GM12801 (cell line): ENCODE results near the gene FOXJ1.

ENCODE experiments used
- TF ChIP-seq, protein P1 (sequence below): IDR thresholded peaks from one replicate; pipeline ENCODE4 v1.5.1; 2011; ENCODE audit warnings: control low read depth; ENCODE audit not compliant: insufficient read length; ENCODE audit errors: extremely low read depth

Gene FOXJ1

DNA sequence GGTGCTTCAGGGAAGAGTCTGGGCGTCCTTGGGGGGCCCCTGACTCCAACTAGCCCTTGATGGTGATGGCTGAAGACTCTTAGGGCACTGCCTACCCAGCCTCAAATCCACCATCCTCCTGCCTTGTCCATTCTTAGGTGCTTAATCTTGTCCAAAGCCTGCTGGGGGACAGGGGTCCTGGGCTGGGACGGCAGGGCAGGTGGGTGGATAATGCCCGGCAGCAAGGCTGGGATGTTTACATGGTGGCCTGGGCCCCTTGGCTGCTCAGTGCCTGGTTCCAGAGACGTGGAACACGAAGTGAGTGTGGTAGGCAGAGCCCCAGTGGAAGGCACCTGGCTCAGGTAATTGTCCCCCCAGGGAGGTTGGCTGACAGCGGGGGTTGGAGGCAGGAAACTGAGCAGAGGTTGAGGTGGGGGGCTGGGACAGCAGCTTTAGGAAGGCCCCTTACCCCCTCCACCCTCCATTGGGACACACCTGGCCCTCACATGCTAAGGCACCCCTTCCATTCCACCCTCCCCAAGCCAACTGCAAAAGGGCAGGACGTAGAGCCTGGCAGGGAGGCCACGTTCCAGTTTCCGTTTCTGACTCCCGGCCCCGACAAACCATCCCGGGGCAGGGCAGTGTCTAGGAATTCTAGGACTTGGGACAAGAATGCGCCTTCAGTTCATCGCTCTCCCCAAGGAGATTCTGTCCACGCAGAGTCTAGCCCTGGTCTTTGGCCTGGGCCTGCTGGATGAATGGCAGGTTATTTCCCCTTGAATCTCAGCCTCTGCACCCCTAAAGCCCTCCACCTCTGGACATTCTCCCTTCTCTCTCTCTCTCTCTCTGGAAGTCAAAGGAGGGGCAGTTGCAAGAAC lies 1.9 kb downstream of the FOXJ1 start:
- TF ChIP-seq, protein P1, sequence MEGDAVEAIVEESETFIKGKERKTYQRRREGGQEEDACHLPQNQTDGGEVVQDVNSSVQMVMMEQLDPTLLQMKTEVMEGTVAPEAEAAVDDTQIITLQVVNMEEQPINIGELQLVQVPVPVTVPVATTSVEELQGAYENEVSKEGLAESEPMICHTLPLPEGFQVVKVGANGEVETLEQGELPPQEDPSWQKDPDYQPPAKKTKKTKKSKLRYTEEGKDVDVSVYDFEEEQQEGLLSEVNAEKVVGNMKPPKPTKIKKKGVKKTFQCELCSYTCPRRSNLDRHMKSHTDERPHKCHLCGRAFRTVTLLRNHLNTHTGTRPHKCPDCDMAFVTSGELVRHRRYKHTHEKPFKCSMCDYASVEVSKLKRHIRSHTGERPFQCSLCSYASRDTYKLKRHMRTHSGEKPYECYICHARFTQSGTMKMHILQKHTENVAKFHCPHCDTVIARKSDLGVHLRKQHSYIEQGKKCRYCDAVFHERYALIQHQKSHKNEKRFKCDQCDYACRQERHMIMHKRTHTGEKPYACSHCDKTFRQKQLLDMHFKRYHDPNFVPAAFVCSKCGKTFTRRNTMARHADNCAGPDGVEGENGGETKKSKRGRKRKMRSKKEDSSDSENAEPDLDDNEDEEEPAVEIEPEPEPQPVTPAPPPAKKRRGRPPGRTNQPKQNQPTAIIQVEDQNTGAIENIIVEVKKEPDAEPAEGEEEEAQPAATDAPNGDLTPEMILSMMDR: no peak

DNA sequence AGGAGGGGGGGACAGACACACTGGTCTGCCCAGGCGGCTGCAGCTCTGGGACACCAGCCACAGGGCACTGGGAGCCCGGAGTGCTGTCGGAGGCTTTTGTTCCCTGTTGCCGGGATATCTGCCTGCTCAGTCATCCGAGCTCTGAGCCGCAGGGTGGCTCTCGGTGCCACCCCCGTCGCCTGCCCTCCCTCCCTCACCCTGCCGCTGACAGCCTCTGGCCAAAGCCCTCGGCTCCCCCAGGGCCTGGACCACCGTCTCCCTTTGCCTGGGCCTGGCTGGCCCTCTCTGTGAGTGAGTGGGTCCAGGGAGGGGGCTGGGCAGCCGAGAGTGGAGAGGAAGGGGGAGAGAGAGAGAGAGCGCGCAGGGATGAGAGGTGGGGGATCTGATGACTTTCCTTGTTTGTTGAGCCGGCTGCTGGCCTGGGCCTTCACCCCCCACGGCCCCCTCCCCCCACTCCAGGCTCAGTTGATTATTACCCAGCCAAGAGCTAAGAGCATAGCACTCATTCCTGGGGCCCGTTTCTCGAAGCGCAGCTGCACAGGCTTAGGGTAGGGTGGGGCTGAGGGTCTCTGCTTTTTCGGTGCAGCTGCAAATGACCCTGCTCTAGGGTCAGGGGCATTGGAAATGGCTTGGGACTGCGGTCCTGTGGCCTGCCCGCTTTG lies 2.7 kb downstream of the FOXJ1 start:
- TF ChIP-seq, protein P1: no peak

DNA sequence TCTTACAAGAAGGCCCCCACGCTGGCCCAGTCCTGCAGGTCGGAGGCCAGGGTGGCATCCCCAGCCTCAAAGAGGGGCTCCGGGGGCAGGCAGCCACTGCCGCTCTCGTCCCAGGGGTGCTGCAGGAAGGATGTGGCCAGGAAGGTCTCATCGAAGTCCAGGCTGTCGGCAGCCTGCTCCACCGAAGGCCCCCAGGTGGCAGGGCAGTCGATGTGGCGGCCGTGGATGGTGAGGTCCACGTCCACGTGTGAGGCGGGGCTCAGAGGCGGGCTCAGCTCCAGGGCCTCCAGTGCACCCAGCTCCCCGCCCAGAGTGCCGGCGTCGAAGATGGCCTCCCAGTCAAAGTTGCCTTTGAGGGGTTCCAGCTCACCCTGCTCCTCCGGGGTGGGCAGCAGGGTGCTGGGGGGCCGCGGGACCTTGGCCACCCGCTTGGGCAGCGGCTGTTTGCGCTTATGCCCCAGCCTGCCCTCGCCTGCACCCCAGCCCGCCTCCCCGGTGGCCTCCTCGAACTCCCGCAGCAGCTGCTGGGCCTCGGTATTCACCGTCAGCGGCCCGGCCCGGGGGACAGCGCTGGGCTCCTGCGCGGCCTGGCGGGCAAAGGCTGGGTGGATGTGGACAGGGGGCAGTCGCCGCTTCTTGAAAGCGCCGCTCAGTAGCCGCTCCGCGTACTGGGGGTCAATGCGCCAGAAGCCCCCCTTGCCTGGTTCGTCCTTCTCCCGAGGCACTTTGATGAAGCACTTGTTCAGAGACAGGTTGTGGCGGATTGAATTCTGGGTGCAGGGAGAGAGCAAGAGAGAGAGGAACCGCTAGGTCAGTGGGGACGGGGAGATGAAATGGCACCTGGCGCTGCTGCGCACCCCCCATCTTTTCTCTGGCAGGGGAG lies 3.5 kb downstream of the FOXJ1 start:
- TF ChIP-seq, protein P1: no peak

DNA sequence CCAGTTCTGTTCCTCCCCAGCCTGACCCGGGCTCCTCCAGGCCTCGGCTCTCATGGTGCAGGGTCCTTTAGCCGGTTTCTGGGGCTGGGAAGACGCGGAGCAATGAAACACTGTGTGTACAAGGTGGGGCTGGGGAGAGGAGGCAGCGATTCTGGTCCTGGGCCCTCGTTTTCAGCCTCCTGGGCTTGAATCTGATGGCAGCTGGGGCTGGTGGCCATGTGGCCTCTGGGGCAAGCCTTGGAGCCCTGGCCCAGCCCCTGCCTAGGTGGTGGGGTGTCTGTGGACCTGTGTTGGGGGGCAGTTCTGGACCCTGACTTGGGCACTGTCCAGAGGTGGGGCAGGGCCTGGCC lies 4.1 kb downstream of the FOXJ1 start:
- TF ChIP-seq, protein P1: no peak

DNA sequence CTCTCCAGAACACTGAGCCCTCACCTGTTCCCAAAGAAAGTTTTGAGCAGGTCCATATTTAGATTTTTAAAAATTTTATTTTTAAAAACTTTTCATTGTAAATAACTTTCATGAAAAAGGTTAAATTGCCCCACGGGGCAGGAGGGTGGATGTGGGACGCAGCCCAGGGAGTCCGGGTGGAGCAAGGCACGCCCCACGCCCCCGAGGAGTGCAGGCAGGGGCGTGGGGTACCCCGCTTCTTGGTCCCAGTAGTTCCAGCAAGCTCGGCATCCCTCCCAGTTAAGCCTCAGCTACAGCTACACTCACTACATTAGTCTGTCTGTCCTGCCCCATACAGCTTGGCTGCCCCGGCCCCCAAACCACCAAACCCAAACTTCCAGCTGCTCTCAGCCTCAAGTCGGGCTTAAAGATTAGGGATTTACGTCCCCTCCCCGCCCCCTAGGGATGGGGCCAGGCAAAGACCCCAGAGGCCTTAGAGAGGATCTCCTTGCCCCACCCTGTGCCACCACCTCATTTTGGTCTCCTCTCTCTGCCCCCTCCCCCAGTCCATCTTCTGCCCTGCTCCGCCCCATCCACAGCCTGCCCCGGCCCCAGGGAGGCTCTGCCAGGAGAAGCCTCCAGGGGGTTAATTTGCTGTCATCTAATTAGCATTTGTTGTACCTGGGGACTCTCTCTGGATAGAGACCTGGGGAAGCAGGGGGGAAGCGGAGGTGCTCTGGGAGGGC lies 4.6 kb downstream of the FOXJ1 start:
- TF ChIP-seq, protein P1: no peak

DNA sequence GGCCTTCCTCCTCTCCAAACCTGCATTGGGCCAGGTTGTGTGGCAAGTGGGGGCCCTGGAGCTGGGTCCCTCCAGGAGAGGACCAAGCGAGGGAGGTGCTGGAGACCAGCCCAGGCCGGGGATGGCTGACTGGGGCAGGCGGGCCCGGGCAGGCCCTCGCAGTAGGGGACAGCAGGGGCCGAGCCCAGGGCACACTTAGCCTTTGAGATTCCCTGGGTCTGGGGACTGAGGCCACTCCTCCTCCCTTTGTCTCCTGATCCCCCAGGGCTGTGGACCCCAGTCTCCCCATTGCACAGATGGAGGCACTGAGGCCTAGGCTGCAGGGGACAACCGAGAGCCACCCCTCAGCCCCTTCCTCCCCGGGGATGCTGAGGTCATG lies 5.2 kb downstream of the FOXJ1 start:
- TF ChIP-seq, protein P1: no peak
